Heart right ventricle (tissue), 16 donors: ENCODE results near the gene ANXA1. TPM values are rescaled to one million over a fixed set of nuclear protein-coding genes. Genes with fewer than 3 reads are reported as not detected.

Source experiments
- ATAC-seq, 8 donors: fragments of 200-7000 bp; cut with Tn5 transposase; one replicate each; pipeline ENCODE4 v1.9.1; 2020; ENCODE audit warnings: mild to moderate bottlenecking in 8 of 8, moderate library complexity in 8 of 8, moderate number of reproducible peaks in 1 of 8
- DNase-seq, 2 donors: peaks; one replicate each; pipeline ENCODE4 v3.0.0-alpha.2; 2020
- H3K27ac ChIP-seq, 10 donors: fragments of 200-600 bp; sonication (generic) in 2 of 10; one replicate each; pipeline versions ENCODE4 v1.5.0 to v1.8.0; 2020 to 2022; ENCODE audit warnings: mild to moderate bottlenecking in 3 of 10
- H3K27me3 ChIP-seq, 7 donors: fragments of 200-600 bp; one replicate each; pipeline ENCODE4 v1.8.0; 2021 to 2022; ENCODE audit warnings: mild to moderate bottlenecking in 2 of 7
- H3K36me3 ChIP-seq, 9 donors: fragments of 200-600 bp; sonication (generic) in 1 of 9; one replicate each; pipeline versions ENCODE4 v1.5.0 to v1.8.0; 2020 to 2022; ENCODE audit warnings: mild to moderate bottlenecking in 2 of 9
- H3K4me1 ChIP-seq, 9 donors: fragments of 200-600 bp; sonication (generic) in 1 of 9; one replicate each; pipeline versions ENCODE4 v1.5.0 to v1.8.0; 2020 to 2022; ENCODE audit warnings: mild to moderate bottlenecking in 4 of 9
- H3K4me3 ChIP-seq, 10 donors: fragments of 200-600 bp; sonication (generic) in 2 of 10; one replicate each; pipeline versions ENCODE4 v1.5.0 to v1.8.0; 2020 to 2022; ENCODE audit warnings: mild to moderate bottlenecking in 7 of 10, moderate library complexity in 2 of 10
- H3K9me3 ChIP-seq, 11 donors: fragments of 200-600 bp in 10 of 11; sonication (generic) in 2 of 11; one replicate each; pipeline versions ENCODE4 v1.5.0 to v1.8.0; 2013 to 2022; ENCODE audit warnings: mild to moderate bottlenecking in 2 of 11, control low read depth in 1 of 11, moderate library complexity in 1 of 11
- WGBS, 2 donors: extraction: QIAGEN DNeasy Blood & Tissue Kit; methylation state at CpG; one replicate each; pipeline ENCODE4 v1.1.7; 2013; ENCODE audit warnings: inconsistent platforms in 1 of 2; 5-methylcytosine and 5-hydroxymethylcytosine counted together
- intact Hi-C, 10 donors: fragments of 100-400 bp; cut with DNase I; formaldehyde crosslinking; loops; one replicate each; pipeline versions ENCODE4 v1.11.1 to v1.14.2; 2022
- polyA plus RNA-seq, 2 donors: library from polyadenylated mRNA; stranded (reverse); fragments of 200-250 nt; gene quantifications; one replicate each; pipeline ENCODE4 v1.2.3, GENCODE V29; 2013
- total RNA-seq, 10 donors: library from RNA; stranded (reverse); fragmentation: NEBNext Ultra II Directional in 3 of 10; extraction: Animal tissue kit (Norgen Biotek cat#: 25700) in 3 of 10; gene quantifications; one replicate each; pipeline versions ENCODE4 v1.2.1 to v1.2.4, GENCODE V29; 2021 to 2023
- TF ChIP-seq, protein P1 (sequence below), 9 donors: fragments of 200-600 bp; sonication (generic) in 2 of 9; IDR thresholded peaks; one replicate each; pipeline versions ENCODE4 v1.5.0 to v1.8.0; 2021 to 2022; ENCODE audit warnings: antibody characterized with exemption in 9 of 9, mild to moderate bottlenecking in 5 of 9, moderate library complexity in 1 of 9
- donor health status: Arrhythmogenic right ventricular cardiomyopathy.
- donor health status: ischemic (EF 13 %, LVEDD 7.1; RV severe dilation, severe dysfunction).
- donor health status: healthy with polysubstance abuse.
- donor health status: DM: no; HTN: yes; CAD: no.
- donor health status: DM: no; HTN: no; CAD: no.
- donor health status: ischemic (EF 25% LVEDD 6.9; RV normal size, moderate dysfunction).
- donor health status: ischemic (EF 25% LVEDD 5.7; RV mildly dilated, moderate dysfunction).
- donor health status: healthy.
- donor health status: DM: yes; HTN: yes; CAD: no.
- donor health status: Ischemic cardiomyopathy.
- donor health status: ischemic (EF 35%, LVEDD 5.7; RV mildly dilated, moderate dysfunction).
- donor health status: nonischemic (EF 11% LVEDD 7.7; RV severe dilation, severe dysfunction).
- donor health status: DM: yes; HTN: yes; CAD: no.
- donor health status: PGD.
- donor health status: ischemic (EF 29% LVEDD 5.4; RV normal size, mild dysfunction).
- donor health status: nonischemic (EF 23%, LVEDD 6.1; RV moderate dilation, normal function).

ANXA1 gene
- total and polyA plus RNA-seq, 12 donors, result 21.1 to 126 (median 40.7) TPM

DNA sequence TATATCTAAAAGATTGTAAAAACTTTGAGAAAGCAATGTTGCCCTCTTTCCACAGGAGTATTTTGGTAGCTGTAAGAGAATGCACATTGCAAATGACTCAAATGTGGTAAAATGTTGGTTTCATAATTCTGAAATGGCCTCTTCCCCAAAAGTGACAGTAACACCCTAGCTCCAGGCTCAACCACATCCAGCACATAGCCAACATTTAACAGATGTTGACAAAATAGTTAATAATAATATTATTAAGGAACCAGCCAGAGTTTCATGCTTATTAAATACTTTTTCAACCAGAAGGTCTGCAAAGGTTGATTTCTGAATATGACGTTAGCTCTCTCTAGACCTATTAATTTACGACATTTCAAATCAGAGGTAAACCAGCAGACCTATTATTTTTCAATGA lies 1.3 kb downstream of the ANXA1 start:
- TF ChIP-seq, protein P1, sequence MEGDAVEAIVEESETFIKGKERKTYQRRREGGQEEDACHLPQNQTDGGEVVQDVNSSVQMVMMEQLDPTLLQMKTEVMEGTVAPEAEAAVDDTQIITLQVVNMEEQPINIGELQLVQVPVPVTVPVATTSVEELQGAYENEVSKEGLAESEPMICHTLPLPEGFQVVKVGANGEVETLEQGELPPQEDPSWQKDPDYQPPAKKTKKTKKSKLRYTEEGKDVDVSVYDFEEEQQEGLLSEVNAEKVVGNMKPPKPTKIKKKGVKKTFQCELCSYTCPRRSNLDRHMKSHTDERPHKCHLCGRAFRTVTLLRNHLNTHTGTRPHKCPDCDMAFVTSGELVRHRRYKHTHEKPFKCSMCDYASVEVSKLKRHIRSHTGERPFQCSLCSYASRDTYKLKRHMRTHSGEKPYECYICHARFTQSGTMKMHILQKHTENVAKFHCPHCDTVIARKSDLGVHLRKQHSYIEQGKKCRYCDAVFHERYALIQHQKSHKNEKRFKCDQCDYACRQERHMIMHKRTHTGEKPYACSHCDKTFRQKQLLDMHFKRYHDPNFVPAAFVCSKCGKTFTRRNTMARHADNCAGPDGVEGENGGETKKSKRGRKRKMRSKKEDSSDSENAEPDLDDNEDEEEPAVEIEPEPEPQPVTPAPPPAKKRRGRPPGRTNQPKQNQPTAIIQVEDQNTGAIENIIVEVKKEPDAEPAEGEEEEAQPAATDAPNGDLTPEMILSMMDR (IDR thresholded peaks at IDR 0.05), result no peak
- no peaks in the 10 kb centered on the region for H3K9me3 ChIP-seq
- peaks cover 0 to 15% (median 0%) of the 10 kb centered on the region in 9 donors for H3K36me3 ChIP-seq
- 33 to 42% methylated on average over 2 of the region's 2 CpGs for WGBS, 2 donors
- peaks cover 0 to 74% (median 54%) of the 10 kb centered on the region in 9 donors for H3K4me1 ChIP-seq
- peak overlapping the region; percentile 26 to 89 (median 76) for H3K27ac ChIP-seq
- peak in 7 of 8 donors; percentile 48 to 63 (median 57) for ATAC-seq
- DNase-seq, result no peak
- intact Hi-C loops, result loop anchor here in 1 of 10 donors (2.0 to 10.0 kb wide), 2 partner anchors 20 to 788 kb away; partner anchors contain the start of gene ZFAND5
- H3K27me3 ChIP-seq, result no peaks in the 10 kb centered on the region
- H3K4me3 ChIP-seq, result peak overlapping the region in 9 of 10 donors; percentile 20 to 62 (median 55)

DNA sequence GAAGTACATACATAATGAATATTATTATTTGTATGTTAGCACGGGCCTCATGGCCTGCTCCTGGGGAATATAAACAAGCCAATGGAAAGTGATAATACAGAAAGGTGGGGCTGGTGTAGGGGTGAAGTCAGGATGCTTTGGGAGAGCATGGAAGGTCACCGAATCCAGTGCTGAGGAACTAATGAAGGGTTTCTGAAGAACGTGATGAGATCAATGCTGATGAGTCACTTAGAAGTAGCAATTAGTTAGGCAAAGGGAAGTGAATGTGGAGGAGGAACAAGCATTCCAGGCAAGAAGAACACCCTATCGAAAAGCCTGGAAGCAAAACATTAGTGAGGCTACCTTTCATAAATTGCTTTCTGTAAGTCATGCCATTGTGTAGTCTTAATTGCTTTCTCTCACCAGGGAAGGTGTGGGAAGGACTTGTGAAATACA lies 2.1 kb downstream of the ANXA1 start:
- no peak for DNase-seq
- peak overlapping the region in 9 of 10 donors; percentile 20 to 62 (median 55) for H3K4me3 ChIP-seq
- TF ChIP-seq, protein P1 (IDR thresholded peaks at IDR 0.05), result no peak
- peaks cover 0 to 74% (median 54%) of the 10 kb centered on the region in 9 donors for H3K4me1 ChIP-seq
- ATAC-seq, result peak in 7 of 8 donors; percentile 27 to 53 (median 34)
- intact Hi-C loops, result loop anchor here in 1 of 10 donors (2.0 to 10.0 kb wide), 2 partner anchors 21 to 789 kb away; partner anchors contain the start of gene ZFAND5
- H3K36me3 ChIP-seq, result peaks cover 0 to 24% (median 3%) of the 10 kb centered on the region in 9 donors
- no peaks in the 10 kb centered on the region for H3K27me3 ChIP-seq
- no peaks in the 10 kb centered on the region for H3K9me3 ChIP-seq
- peak overlapping the region in 8 of 10 donors; percentile 20 to 89 (median 81) for H3K27ac ChIP-seq
- 27 to 48% methylated on average over 4 of the region's 4 CpGs for WGBS, 2 donors

DNA sequence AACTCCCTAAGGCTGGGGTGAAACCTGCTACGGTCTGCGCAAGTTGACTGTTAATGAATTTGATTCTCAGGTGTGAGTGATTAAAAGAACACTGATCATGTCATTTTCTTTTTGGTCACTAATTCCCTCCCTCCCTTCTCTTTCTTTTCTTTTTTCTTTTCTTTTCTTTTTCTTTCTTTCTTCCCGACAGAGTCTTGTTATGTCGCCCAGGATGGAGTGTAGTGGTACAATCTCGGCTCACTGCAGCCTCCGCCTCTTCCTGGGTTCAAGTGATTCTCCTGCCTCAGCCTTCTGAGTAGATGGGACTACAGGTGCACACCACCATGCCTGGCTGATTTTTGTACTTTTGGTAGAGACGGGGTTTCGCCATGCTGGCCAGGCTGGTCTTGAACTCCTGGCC lies 2.6 kb downstream of the ANXA1 start:
- TF ChIP-seq, protein P1 (IDR thresholded peaks at IDR 0.05), result no peak
- H3K27me3 ChIP-seq, result no peaks in the 10 kb centered on the region
- ATAC-seq, result no peak

DNA sequence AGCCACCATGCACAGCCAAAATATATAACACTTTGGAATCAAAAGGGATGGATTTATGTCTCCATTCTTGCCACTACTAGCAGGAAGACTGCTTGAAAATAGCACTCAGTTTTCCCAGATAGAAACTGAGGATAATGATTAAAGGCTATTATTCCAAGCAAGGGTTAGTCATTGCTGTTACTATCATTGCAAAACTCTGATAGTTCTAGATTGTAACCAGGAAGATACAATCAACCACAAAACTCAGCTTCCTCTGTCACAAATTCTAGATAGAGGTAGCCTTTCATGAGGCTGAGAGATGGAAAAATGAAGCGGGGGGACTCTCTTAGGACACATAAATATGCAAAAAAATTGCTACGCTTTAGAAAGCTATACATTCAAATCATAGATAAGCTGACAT lies 3.1 kb downstream of the ANXA1 start:
- peaks cover 0 to 68% (median 47%) of the 10 kb centered on the region in 9 donors for H3K4me1 ChIP-seq
- ATAC-seq (no peak), DNase-seq (no peak)
- H3K9me3 ChIP-seq, result no peaks in the 10 kb centered on the region
- peak overlapping the region in 5 of 10 donors; percentile 61 to 89 (median 85) for H3K27ac ChIP-seq
- peaks cover 0 to 33% (median 10%) of the 10 kb centered on the region in 9 donors for H3K36me3 ChIP-seq
- no peaks in the 10 kb centered on the region for H3K27me3 ChIP-seq
- WGBS, 2 donors, result 70 to 80% methylated on average over 2 of the region's 2 CpGs
- peak overlapping the region in 7 of 10 donors; percentile 25 to 62 (median 59) for H3K4me3 ChIP-seq
- intact Hi-C loops, result loop anchor here in 1 of 10 donors (10.0 kb wide), 1 partner anchor 790 kb away; the partner anchor contains the start of gene ZFAND5
- TF ChIP-seq, protein P1 (IDR thresholded peaks at IDR 0.05), result no peak

More for the DNA sequence above, 2.6 kb downstream of the ANXA1 start:
- no peak for DNase-seq
- no peaks in the 10 kb centered on the region for H3K9me3 ChIP-seq
- H3K27ac ChIP-seq, result peak overlapping the region in 7 of 10 donors; percentile 61 to 89 (median 82)
- H3K4me1 ChIP-seq, result peaks cover 0 to 72% (median 51%) of the 10 kb centered on the region in 9 donors
- intact Hi-C loops, result loop anchor here in 1 of 10 donors (10.0 kb wide), 1 partner anchor 789 kb away; the partner anchor contains the start of gene ZFAND5
- 70 to 75% methylated on average over 8 of the region's 8 CpGs for WGBS, 2 donors
- peak overlapping the region in 9 of 10 donors; percentile 20 to 62 (median 55) for H3K4me3 ChIP-seq
- H3K36me3 ChIP-seq, result peaks cover 0 to 28% (median 6%) of the 10 kb centered on the region in 9 donors
